ENCODE measurements around the gene PIM1. TPM values are rescaled to one million over a fixed set of nuclear protein-coding genes. Genes with fewer than 3 reads are reported as not detected.

PIM1 gene
- total and polyA plus RNA-seq, 9 of the 15 experiments (the other 6 are each of a cell fraction or from before 2014, with no cell fraction given): 19.0 to 789 (median 212) TPM

- TF ChIP-seq ZNF3 (CRISPR knock-in tag; IDR thresholded peaks at IDR 0.05) (no peak), ATF4 (CRISPR knock-in tag; IDR thresholded peaks at IDR 0.05) (no peak), MAFF (IDR thresholded peaks at IDR 0.05; ENCODE audit: low read length) (peak; percentile 73), ATF1 (CRISPR knock-in tag; IDR thresholded peaks at IDR 0.05) (no peak), ATF1 (tag; IDR thresholded peaks at IDR 0.05) (peak; percentile 40; the same call in 1 of the 2 replicates), HINFP (tag; conservative IDR thresholded peaks at IDR 0.05; ENCODE audit: low read depth) (no peak), CHCHD3 (CRISPR knock-in tag; IDR thresholded peaks at IDR 0.05) (no peak), GABPB1 (CRISPR knock-in tag; IDR thresholded peaks at IDR 0.05) (no peak), ZNF511 (CRISPR knock-in tag; IDR thresholded peaks at IDR 0.05) (no peak), ELK3 (CRISPR knock-in tag; IDR thresholded peaks at IDR 0.05) (no peak), ZNF175 (CRISPR knock-in tag; IDR thresholded peaks at IDR 0.05; ENCODE audit: low read depth) (peak; percentile 58), PTTG1 (tag; IDR thresholded peaks at IDR 0.05; ENCODE audit: low read depth) (peak; percentile 18; the same call in 1 of the 2 replicates), ZNF696 (CRISPR knock-in tag; conservative IDR thresholded peaks at IDR 0.05) (no peak), GMEB1 (CRISPR knock-in tag; IDR thresholded peaks at IDR 0.05) (no peak), MBD1 (CRISPR knock-in tag; IDR thresholded peaks at IDR 0.05) (no peak), CREM (IDR thresholded peaks at IDR 0.05; ENCODE audit: low read depth) (no peak), SRSF1 (IDR thresholded peaks at IDR 0.05; ENCODE audit: low read depth, low read length) (no peak), JUN (IDR thresholded peaks at IDR 0.05; ENCODE audit: borderline replicate concordance, low read depth, low read length) (no peak), JUN (CRISPR knock-in tag; IDR thresholded peaks at IDR 0.05; ENCODE audit: borderline replicate concordance) (no peak)
Observed at GRCh38 chr6:37205175-37205996, 35.4 kb downstream of the PIM1 start (continued).
